Neural progenitor cell (in vitro differentiated cells): Measurements from ENCODE around the gene CKMT1B.
"Not testable (repeated sequence)": the region's sequence is repeated elsewhere in the genome, so short reads cannot be mapped to it uniquely, and the experiment has no call there.

Source experiments
- CTCF ChIP-seq: fragments of 200-600 bp; sonication (generic); IDR thresholded peaks from 2 replicates; pipeline ENCODE4 v1.5.1; 2017; ENCODE audit warnings: antibody characterized with exemption, mild to moderate bottlenecking
- EZH2 ChIP-seq: fragments of 200-600 bp; sonication (generic); IDR thresholded peaks from 2 replicates; pipeline ENCODE4 v1.6.1; 2017; ENCODE audit warnings: antibody characterized with exemption, mild to moderate bottlenecking, moderate library complexity
- EZH2phosphoT487 ChIP-seq: fragments of 200-600 bp; sonication (generic); IDR thresholded peaks from 2 replicates; pipeline ENCODE4 v1.6.1; 2017; ENCODE audit warnings: antibody characterized with exemption

GRCh38 chr15:43592841-43593240 lies 986 bp upstream of the CKMT1B start:
- TF ChIP-seq CTCF, EZH2phosphoT487, EZH2: not testable (repeated sequence)
